ENCODE results near the gene CHST4.

- TF ChIP-seq CTCF (IDR thresholded peaks at IDR 0.05; ENCODE audit: low read length) (no peak), EZH2 (optimal IDR thresholded peaks at IDR 0.05; ENCODE audit: low read depth, low read length) (no peak), EZH2phosphoT487 (IDR thresholded peaks at IDR 0.05; ENCODE audit: low read length) (no peak)
These were observed 33.6 kb downstream of the CHST4 start for GRCh38 chr16:71559855-71560254.

Measured in MM.1S (cell line).